GM12801 (cell line): ENCODE measurements around the gene NMRAL1.

Experiments
- CTCF ChIP-seq: IDR thresholded peaks from one replicate; pipeline ENCODE4 v1.5.1; 2011; ENCODE audit warnings: control low read depth; ENCODE audit not compliant: insufficient read length; ENCODE audit errors: extremely low read depth

Gene NMRAL1

DNA sequence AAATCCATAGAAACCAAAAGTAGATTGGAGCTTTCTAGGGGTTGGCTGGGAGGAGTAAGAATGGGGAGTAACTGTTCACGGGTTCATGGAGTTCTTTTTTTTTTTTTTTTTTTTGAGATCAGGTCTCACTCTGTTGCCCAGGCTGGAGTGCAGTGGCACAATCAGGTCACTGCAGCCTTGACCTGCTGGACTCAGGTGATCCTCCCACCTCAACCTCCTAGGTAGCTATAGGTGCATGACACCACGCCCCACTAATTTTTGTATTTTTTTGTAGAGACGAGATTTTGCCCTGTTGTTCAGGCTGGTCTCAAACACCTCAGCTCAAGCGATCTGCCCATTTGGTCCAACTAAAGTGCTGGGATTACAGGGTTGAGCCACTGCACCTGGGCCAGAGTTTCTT is 1.5 kb downstream of the NMRAL1 start:
- TF ChIP-seq CTCF: no peak

DNA sequence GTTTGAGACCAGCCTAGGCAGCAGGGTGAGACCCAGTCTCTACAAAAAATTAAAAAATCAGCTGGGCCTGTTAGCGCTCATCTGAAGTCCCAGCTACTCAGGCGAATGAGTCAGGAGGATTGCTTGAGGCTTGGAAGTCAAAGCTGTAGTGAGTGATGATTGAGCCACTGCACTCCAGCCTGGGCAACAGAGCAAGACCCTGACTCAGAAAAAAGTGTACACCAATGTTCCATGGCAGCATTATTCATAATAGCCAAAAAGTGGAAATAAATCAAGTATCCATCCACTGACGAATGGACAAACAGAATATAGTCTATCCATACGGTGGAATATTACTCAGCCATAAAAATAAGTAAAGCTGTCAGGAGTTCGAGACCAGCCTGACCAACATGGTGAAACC is 2.6 kb downstream of the NMRAL1 start:
- no peak for TF ChIP-seq CTCF

DNA sequence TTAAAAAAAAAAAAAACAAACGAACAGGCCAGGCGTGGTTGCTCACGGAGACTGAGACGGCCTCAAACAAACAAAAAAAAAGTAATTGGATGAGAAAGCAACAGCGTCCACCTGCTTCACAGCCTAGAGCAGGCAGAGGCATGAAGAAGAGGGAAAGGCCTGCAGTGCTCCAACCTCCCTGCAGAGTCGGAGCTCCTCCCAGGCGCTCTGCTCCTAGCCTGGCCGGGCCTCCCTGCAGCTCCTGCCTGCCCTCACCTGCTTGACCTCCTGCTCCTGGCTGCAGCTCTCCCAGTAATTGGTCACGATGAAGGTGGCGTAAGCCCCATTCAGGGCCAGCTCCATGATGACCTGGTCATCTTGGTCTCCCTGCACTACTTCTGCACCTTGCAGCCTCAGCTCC is 5.5 kb downstream of the NMRAL1 start:
- no peak for TF ChIP-seq CTCF

DNA sequence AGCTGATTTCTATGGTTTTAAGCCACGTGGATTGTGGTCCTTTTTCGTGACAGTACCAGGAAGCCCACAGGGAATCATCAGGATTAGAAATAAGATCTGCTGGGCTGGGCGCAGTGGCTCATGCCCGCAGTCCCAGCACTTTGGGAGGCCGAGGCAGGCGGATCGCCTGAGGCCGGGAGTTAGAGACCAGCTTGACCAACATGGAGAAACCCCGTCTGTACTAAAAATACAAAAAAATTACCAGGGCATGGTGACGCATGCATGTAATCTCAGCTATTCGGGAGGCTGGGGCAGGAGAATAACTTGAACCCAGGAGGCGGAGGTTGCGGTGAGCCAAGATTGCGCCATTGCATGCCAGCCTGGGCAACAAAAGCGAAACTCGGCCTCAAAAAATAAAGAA is 6.5 kb downstream of the NMRAL1 start:
- no peak for TF ChIP-seq CTCF

GRCh38 chr16:4465977-4466779 is 8.2 kb downstream of the NMRAL1 start:
- no peak for TF ChIP-seq CTCF

DNA sequence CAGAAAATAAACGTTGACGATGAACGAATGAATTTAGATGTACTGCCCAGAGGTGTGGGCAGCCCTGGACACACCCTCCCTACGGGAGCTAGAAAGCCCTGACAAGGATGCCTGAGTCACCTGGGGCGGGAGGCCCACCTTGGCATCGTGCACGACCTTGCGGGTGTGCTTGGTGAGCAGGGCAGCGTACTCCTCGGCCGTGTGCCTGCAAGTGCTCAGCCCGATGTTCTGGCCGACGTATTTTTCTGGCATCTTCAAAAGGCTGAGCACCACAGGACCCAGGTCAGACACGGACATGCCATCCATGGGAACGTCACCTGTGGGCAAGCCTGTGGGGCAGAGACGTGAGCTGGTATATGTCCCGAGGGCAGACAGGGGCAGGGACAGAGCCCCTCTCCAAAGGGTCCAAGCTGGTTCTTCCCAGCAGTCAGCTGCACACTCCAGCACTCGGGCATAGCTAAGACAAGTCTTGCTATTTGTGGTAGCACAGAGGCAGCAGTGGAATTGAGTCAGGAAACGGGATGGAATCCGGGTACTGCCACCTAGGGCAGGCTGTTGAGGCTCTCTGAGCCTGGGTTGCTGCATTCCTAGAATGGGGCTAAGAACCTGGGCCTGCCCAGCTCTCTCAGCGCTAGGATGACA is 10.8 kb downstream of the NMRAL1 start:
- TF ChIP-seq CTCF: no peak

GRCh38 chr16:4461250-4462085 is 13.0 kb downstream of the NMRAL1 start:
- TF ChIP-seq CTCF: no peak
